ENCODE data around the gene HIF3A. TPM values are rescaled to one million over a fixed set of nuclear protein-coding genes. Genes with fewer than 3 reads are reported as not detected.

Gene HIF3A
- total and polyA plus RNA-seq, 2 donors (not counting 3 experiments of a cell fraction or from before 2014, with no cell fraction given) = 8.1 to 8.5 TPM

- no peak for DNase-seq (ENCODE audit: low read depth, low spot score)
Measured at GRCh38 chr19:46390866-46391265, 94.0 kb downstream of the HIF3A start.

GRCh38 chr19:46391296-46392251 is 94.7 kb downstream of the HIF3A start:
- dilution Hi-C loops (cut with MboI; ENCODE audit: extremely low pct_ligation_motif_present, low sequenced_read_pairs) = no loop called here
- no peaks in the 10 kb centered on the region for H3K9me3 ChIP-seq (replicated peaks; ENCODE audit: control insufficient read depth, insufficient read depth, low read length)
- no peak overlapping the region for H3K27ac ChIP-seq (ENCODE audit: insufficient read depth, low read depth, low read length)
- no peaks in the 10 kb centered on the region for H3K9me1 ChIP-seq (replicated peaks; ENCODE audit: control insufficient read depth, extremely low read depth, insufficient read depth, low read length)
- H3K27me3 ChIP-seq (ENCODE audit: control insufficient read depth in 2 of 2, insufficient read depth in 2 of 2, low read length in 2 of 2) = no peaks in the 10 kb centered on the region
- no peak for FAIRE-seq
- H3K36me3 ChIP-seq (ENCODE audit: control insufficient read depth in 2 of 2, extremely low read depth in 1 of 2, insufficient read depth in 2 of 2, low read length in 2 of 2) = peaks cover 15 to 39% of the 10 kb centered on the region in 2 experiments
- no peak overlapping the region for H3K4me2 ChIP-seq (ENCODE audit: insufficient read depth, low read length)
- no peaks in the 10 kb centered on the region for H3K79me2 ChIP-seq (ENCODE audit: control insufficient read depth, insufficient read depth, low read length)
- CTCF ChIA-PET = interaction anchor here (1.1 to 1.8 kb wide), 5 partner anchors 11 to 138 kb away, joined by 3 to 5 read pairs (median 3); no protein-coding TSS in a partner anchor
- POLR2A ChIA-PET = no interaction called here
- no peaks in the 10 kb centered on the region for H3K4me1 ChIP-seq (ENCODE audit: control insufficient read depth, extremely low read depth, insufficient read depth, low read length)
- no peak overlapping the region for H3K4me3 ChIP-seq (replicated peaks in 1 of 3; ENCODE audit: insufficient read depth in 1 of 3, low read depth in 1 of 3, low read length in 3 of 3)
- no peak overlapping the region for H3K9ac ChIP-seq (replicated peaks; ENCODE audit: extremely low read depth, insufficient read depth, low read length)
- no TSS peak for BruUV-seq (replicated peaks)
- no peaks in the 10 kb centered on the region for H4K20me1 ChIP-seq (replicated peaks; ENCODE audit: control insufficient read depth, extremely low read depth, insufficient read depth, low read length)
- no peak overlapping the region for H2AFZ ChIP-seq (ENCODE audit: low read depth, low read length)
- no peak for DNase-seq (ENCODE audit: low read depth, low spot score)
- intact Hi-C loops (cut with micrococcal nuclease) = no loop called here
- TF ChIP-seq EZH2 (IDR thresholded peaks at IDR 0.05; ENCODE audit: borderline replicate concordance, low read depth, low read length, severe bottlenecking) (no peak), MAX (IDR thresholded peaks at IDR 0.05; ENCODE audit: insufficient read depth, insufficient read length) (no peak), CTCF (IDR thresholded peaks at IDR 0.05; ENCODE audit: extremely low read depth in 1 of 2, insufficient read depth in 1 of 2, low read depth in 1 of 2, low read length in 2 of 2) (no peak), POLR2A (IDR thresholded peaks at IDR 0.05; ENCODE audit: low read depth, low read length) (no peak), GATA2 (IDR thresholded peaks at IDR 0.05; ENCODE audit: insufficient read depth, insufficient read length, low read depth, low read length) (no peak), FOS (IDR thresholded peaks at IDR 0.05; ENCODE audit: borderline replicate concordance, insufficient read depth, low read length) (no peak), POLR2AphosphoS5 (IDR thresholded peaks at IDR 0.05; ENCODE audit: insufficient read depth, low read depth, low read length) (no peak), JUN (IDR thresholded peaks at IDR 0.05; ENCODE audit: borderline replicate concordance, insufficient read depth, insufficient read length, low read depth) (no peak), MYC (IDR thresholded peaks at IDR 0.05; ENCODE audit: low read depth, low read length) (no peak)

More at GRCh38 chr19:46390866-46391265, 94.0 kb downstream of the HIF3A start:
- no peaks in the 10 kb centered on the region for H3K9me3 ChIP-seq (replicated peaks; ENCODE audit: control insufficient read depth, insufficient read depth, low read length)
- no peak overlapping the region for H3K9ac ChIP-seq (replicated peaks; ENCODE audit: extremely low read depth, insufficient read depth, low read length)
- H3K4me1 ChIP-seq (ENCODE audit: control insufficient read depth, extremely low read depth, insufficient read depth, low read length) = no peaks in the 10 kb centered on the region
- no TSS peak for BruUV-seq (replicated peaks)
- CTCF ChIA-PET = interaction anchor here (1.1 to 1.8 kb wide), 4 partner anchors 11 to 139 kb away, joined by 3 to 4 read pairs (median 3); no protein-coding TSS in a partner anchor
- H3K4me2 ChIP-seq (ENCODE audit: insufficient read depth, low read length) = no peak overlapping the region
- H3K27ac ChIP-seq (ENCODE audit: insufficient read depth, low read depth, low read length) = no peak overlapping the region
- H2AFZ ChIP-seq (ENCODE audit: low read depth, low read length) = no peak overlapping the region
- H3K27me3 ChIP-seq (ENCODE audit: control insufficient read depth in 2 of 2, insufficient read depth in 2 of 2, low read length in 2 of 2) = no peaks in the 10 kb centered on the region
- intact Hi-C loops (cut with micrococcal nuclease) (no loop called here), dilution Hi-C loops (cut with MboI; ENCODE audit: extremely low pct_ligation_motif_present, low sequenced_read_pairs) (no loop called here)
- H3K79me2 ChIP-seq (ENCODE audit: control insufficient read depth, insufficient read depth, low read length) = no peaks in the 10 kb centered on the region
- H4K20me1 ChIP-seq (replicated peaks; ENCODE audit: control insufficient read depth, extremely low read depth, insufficient read depth, low read length) = no peaks in the 10 kb centered on the region
- FAIRE-seq = no peak
- no peaks in the 10 kb centered on the region for H3K9me1 ChIP-seq (replicated peaks; ENCODE audit: control insufficient read depth, extremely low read depth, insufficient read depth, low read length)
- POLR2A ChIA-PET = no interaction called here
- no peak for TF ChIP-seq MYC (IDR thresholded peaks at IDR 0.05; ENCODE audit: low read depth, low read length)
- H3K36me3 ChIP-seq (ENCODE audit: control insufficient read depth in 2 of 2, extremely low read depth in 1 of 2, insufficient read depth in 2 of 2, low read length in 2 of 2) = peaks cover 15 to 44% of the 10 kb centered on the region in 2 experiments
- no peak overlapping the region for H3K4me3 ChIP-seq (replicated peaks in 1 of 3; ENCODE audit: insufficient read depth in 1 of 3, low read depth in 1 of 3, low read length in 3 of 3)
